TTC549 (cell line): ENCODE data around the gene PIK3R5.

Experiments used
- FAIRE-seq: peaks from 2 replicates; lab custom pipeline; 2012; peaks lifted over from hg19 to GRCh38; lab: Jason Lieb, UNC

The PIK3R5 gene

GRCh38 chr17:8922451-8922850 lies 43.1 kb downstream of the PIK3R5 start:
- FAIRE-seq, result no peak

DNA sequence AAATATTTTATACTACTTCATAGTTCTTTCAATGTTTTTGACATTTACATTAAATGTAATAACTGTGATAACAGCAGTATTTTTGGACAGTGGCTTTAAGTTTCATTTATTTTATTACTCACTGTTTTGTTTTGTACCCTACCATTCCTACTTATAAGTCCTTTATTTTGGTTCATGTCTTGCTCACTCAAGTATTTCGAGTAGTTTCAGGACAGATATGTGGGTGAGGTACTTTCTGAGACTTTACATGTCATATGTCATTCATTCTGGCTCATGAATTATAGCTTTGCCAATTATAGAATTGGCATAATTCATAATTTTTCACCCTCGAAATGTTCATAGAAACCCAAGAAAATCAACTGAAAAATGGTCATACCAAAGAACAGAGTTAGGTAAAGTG lies 44.4 kb downstream of the PIK3R5 start:
- no peak for FAIRE-seq

DNA sequence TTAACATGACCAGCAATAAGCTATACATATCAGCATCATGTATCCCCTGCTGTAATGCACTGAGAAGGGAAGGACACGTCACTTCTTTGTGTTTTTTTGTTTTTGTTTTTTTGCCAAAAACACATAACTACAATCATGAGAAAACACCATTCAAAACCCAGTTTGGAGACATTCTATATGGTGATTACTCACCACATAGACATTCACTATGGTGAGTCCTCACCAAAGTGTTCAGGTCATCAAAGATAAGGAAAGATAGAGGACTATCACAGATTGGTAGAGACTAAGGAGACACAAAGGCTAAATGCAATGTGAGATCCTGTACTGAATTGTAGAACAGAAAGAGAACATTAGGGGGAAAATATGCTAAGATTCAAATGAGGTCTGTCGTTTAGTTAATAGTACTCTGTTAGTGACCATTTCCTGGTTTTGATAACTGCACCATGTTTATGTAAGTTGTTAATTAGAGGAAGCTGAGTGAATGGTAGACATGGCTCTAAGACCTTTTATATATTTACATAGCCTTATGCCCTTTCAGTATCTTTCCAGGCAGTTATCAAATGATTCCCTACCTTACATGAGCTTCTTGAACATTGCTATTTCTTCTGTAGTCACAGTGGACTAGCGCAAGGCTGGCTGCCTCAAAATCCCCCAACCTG lies 46.6 kb downstream of the PIK3R5 start:
- no peak for FAIRE-seq

DNA sequence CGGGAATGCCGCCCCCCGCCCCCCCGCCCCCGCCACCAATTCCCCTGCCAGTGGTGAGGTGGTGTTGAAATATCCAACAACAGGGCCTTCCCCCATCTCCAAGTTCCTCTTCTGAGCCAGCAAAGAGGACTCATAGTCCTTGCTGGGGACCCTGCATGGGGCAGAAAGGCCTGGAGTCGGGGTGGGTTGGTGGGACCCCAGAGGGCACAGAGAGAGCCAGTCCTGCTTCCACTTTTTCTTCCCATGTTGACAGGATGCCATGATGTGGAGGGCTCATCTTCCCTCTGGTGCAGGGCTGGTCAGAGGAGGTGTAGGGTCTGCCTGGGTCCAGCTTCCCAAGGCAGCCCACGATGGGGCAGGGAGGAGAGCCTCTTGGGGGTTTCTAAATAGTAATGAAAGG lies 49.0 kb downstream of the PIK3R5 start:
- FAIRE-seq, result no peak

DNA sequence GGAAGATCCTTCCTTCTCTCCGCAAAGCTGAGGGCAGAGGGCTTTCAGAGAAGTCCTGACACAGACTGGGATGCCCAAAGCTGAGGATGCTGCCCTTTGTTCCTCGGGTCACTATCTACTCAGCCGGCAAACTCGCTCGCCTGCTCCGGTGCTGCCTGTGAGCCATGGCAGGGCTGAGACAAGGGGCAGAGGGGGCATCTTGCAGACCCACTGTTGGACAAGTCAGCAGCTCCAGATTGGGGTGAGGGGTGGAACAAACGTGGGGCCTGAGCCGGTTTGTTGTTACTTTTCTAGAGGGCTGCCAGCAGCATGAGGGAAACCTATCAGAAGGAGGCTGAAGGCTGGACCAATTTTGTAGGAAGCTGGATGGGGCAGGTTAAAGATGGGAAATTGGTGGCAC lies 51.0 kb downstream of the PIK3R5 start:
- no peak for FAIRE-seq

GRCh38 chr17:8913879-8914278 lies 51.6 kb downstream of the PIK3R5 start:
- no peak for FAIRE-seq

- FAIRE-seq, result no peak
Measured at GRCh38 chr17:8913091-8913490, 52.4 kb downstream of the PIK3R5 start.

GRCh38 chr17:8912084-8912981 lies 53.2 kb downstream of the PIK3R5 start:
- no peak for FAIRE-seq

GRCh38 chr17:8910969-8911604 lies 54.4 kb downstream of the PIK3R5 start:
- no peak for FAIRE-seq

- FAIRE-seq, result no peak
Measured at GRCh38 chr17:8909586-8910270, 55.8 kb downstream of the PIK3R5 start.

DNA sequence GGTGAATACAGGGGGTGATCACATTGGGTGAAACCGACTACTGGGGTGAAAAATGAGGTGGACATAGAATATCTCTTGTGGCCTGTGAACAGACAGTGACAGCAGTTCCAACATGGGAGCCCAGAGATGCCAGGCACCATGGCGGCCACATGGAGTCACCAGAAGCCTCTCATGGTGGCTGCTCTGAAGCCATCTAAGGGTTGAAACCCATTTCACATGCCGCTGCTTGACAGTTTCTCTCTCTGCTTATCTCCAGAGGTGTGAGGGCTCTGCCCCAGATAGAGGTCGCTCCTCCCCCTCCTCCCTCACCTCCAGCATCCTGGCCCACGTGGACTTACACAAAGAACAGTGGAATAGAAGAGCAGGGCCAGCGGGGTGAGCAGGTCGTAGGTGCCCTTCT lies 60.2 kb downstream of the PIK3R5 start:
- no peak for FAIRE-seq

- no peak for FAIRE-seq
Measured at GRCh38 chr17:8904686-8905085, 60.8 kb downstream of the PIK3R5 start.

DNA sequence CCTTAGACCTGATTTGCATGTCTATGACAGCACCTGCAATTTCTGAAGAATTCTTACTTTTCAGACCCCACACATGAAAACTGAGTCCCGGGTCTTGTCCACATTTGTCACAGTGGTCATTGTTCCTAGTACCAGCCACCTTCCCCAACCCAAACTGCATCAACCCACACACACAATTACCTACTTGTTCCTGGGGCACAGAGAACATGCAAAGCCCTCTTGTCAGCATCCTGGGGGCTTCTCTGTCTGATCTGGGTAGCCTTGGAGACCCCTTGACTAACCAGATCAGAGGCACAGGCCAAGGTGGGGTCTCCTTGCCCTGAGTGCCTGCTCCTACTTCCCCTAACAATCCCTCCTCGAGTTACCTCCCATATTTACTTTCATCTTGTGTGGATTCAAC lies 61.3 kb downstream of the PIK3R5 start:
- FAIRE-seq, result no peak

DNA sequence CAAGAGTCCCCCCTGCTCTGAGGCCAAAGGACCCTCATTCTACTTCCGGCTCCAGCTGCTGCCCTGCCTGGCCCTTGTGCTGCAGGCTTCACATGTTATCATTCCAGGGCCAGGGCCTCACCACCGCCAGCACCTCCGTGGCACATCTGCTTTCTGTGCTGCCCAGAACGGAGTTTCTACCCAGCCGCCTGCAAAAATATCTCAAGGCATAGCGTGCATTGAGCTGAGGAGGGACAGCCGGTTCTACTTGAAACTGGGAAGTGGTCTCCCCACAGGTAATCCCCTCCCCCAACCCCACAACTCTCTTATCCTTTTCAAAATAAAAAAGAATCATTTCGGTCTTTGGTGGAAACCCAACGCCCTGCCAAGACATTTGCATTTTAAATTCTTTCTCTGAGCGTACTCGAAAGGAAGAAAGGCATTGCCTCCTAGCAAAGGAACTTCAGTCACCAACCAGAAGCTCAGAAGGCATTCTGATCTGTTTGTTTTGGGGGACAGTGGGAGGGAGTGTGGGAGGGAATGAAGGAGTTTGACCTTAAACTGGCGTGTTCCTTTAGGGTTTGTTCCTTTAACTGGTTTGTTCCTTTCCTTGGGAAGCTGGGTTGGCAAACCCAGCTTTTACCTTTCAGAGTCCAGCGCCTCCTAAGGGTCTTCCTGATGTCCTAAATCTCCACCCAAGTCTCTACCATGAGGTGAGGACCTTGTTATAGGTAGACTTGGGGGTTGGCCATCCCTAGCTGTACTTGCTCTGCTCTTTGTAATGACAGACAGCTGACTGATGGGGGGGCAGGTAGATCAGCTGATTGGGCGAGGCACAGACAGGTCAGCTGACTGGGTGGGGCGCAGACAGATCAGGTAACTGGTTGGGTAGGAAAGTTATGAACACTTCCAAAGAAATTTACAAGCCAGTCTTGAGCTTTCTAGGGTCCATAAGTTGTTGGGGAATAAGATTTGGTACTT lies 64.6 kb downstream of the PIK3R5 start:
- FAIRE-seq, result no peak

GRCh38 chr17:8900207-8900606 lies 65.3 kb downstream of the PIK3R5 start:
- no peak for FAIRE-seq

- FAIRE-seq, result no peak
Measured at GRCh38 chr17:8898636-8899035, 66.9 kb downstream of the PIK3R5 start.

DNA sequence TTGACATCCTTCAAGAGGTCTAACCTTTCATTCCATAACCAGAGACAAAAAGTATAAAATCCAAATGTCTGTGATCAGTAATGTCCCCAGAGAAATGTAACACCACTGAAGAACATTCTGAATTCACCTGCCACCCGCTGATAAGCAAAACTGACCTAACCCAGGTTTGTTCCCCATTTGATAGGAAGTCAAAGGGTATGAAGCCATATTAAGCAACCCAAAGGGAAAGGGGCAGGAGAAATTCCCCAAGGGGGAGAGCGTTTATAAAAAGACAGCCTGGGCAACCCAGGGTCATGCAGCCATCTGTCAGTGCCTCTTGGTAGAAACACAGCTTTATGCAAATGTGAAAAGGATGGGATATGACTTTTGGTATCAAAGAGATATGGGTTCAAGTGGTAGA lies 67.4 kb downstream of the PIK3R5 start:
- FAIRE-seq, result no peak

DNA sequence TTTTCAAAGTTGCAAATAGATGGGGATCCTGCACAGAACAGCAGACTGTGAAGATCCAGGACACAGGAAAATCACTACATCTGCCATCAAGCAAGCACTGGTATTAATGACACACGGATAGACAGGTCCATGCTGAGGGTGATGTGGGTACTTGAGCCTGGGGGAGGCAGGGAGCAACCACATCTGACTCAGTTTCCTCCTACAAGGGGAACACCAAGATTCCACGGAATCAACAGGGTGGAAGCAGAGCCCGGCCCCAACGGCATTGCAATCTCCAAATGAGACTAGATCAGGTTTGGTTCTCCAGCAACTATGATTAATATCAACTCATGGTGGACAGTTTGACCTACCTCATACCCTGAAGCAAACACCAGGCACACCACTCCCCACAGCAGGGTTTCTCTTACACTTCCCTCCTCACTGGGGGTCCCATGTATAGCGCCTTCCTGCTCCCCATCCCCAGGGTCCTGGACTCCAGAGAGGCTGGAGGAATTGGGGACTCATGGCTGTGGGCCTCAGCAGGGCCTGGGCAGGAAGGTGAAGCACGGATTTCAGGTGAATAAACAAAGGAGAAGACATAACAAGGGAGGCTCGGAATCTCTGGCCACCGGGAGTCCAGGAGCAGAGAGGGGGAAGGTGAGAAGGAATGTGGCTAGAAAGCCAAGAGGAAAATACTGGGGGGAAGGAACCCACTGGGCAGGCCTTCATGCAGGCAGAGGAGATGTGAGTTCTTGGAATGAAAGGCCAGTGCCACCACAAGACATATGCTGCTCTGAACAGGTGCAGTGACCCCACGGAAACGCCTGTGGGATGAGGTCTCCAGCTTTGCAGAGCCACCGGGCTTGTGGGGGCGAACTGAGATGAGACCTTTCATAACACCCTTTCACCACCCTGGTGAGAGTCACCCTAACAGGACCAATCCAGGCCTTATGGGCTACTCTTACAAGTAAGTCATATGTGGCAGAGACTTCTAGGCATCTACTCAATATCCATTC lies 68.6 kb downstream of the PIK3R5 start:
- no peak for FAIRE-seq

GRCh38 chr17:8896087-8896486 lies 69.4 kb downstream of the PIK3R5 start:
- no peak for FAIRE-seq
